ENCODE results near the gene CDC42BPG.

The CDC42BPG gene

DNA sequence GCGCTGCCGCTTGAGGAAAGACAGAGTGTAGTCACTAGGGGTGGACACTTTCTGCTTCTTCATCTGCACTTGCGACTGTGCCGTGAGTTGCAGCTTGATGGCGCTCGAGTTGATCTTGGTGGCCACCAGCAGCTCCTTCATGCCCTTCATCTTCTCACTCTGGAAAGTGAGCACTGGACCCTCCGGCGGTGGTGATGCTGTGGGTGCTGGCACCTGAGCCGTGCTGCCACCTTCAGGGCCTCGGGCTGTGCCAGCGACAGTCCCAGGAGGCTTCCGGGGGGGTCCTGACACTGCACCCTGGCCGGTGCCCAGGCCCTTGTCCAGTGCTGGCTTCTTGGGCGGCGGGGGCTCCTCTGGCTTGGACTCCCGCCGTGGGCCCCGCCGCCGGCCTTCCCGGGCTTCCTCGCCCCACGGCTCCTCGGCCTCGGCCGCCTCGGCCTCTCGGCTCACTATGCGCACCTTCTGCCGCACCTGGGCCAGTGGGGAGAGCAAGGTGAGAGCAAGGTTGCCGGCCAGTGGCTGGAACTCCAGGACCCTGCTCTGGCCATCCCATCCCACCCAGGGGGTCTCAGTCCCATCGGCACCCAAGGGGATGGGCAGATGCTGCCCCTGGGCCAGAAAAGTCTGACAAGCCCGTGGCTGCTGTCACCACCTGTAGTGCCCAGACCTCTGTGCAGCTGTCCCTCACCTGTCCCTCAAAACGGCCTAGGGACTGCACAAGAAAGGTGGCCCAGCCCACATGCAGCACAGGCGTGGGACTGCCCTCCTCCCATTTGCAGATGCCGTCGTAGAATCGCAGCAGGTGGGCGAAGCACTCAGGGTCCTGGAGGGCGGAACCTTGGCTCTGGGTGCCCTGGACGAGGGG is 39.9 kb downstream of the CDC42BPG start:
- no peak for DNase-seq (ENCODE audit: low spot score)

DNA sequence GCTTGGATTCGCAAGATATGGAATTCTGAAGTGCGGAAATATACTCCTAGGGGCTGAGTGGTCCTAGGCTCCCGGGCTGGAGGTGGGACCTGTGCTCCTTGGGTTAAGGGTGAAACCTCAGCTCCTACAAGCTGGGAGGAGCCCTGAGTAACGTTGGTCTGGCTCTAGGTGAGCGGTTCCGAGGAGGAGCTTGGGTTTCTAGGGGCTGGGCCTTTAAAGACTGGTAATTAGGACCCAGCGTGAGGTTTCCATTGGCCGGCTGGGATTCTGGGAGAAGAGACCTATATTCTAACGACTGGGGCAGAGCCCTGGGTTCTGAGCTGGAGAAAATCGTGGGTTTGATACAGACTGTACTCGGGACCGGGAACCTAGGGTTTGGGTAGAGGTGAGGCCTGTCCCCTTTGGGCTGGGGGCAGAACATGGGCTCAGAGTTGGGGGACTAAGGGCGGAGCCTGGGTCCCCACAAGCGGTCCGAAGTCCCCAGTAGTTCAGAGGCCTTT is 40.6 kb downstream of the CDC42BPG start:
- DNase-seq (ENCODE audit: low spot score): no peak

DNA sequence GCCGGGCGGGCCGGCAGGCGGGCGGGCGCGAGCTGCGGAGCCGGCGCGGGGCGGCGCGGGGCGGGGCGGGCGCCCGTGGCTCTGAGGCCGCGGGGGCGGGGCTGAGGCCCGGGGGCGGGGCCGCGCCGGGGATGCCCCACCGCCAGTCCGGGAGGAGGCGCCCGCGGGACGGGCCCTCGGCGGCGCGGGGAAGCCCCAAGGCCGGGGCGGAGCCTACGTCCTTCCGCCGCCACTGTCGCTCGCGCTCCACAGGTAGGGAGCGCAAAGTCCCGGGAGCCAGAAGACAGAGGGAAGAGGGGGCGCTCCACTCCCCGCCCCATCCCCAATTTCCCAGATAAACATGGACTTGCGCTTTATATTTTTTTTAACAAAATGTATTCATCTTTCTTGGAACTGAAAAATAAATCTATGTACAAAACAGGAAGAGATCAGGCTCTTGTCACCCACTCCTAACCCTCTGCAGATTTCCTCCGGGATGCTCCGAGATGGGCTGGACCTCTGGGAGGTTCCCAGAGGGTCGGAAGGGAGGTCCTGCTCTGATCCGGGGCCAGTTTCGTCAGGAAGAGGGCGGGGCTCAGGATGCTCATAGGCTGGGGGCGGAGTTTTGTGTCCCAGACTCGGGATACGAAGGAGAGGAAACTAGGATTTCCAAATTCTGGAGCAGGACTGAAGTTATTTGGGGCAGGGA is 41.2 kb downstream of the CDC42BPG start, which contains the start of gene MAP4K2:
TSS of gene MAP4K2 (minus strand) at position 57 of the 688 bp plus-strand sequence. CDS start 65 bp downstream, outside the sequence.
- DNase-seq (ENCODE audit: low spot score): peak; percentile 98

DNA sequence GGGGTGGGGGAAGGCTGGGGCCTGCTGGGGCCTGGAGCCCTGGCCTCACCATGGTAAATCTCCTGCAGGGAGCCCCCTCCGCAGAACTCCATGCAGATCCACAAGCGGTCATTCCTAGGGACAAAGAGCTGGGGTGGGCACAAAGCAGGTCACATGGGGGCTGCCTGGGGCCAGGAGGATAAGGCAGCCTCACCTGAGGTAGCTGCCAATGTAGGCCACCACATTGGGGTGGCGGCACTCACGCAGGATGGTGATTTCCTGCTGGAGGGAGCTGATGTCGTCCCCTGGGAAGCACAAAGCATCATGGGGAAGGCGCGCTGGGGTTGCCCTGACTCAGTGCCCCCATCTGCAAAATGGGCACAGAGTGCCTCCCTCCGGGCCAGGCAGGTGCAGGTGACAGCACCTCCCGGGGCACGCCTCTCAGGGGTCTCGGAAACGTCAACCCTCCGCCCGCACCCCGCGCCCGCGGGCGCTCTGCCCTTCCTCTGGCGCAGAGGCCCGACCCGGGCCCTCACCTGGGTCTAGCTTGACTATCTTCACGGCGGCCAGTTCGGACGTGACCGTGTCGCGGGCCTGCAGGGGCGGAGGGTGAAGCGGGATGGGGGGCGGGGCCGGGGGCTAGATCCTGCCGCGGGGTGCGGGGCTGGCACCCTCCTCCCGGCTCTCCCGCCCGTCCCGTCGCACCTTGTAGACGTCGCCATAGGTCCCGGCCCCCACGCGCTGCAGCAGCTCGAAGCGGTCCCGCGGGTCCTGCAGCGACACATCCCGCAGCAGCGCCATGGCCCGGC is 41.9 kb downstream of the CDC42BPG start:
- DNase-seq (ENCODE audit: low spot score): no peak

DNA sequence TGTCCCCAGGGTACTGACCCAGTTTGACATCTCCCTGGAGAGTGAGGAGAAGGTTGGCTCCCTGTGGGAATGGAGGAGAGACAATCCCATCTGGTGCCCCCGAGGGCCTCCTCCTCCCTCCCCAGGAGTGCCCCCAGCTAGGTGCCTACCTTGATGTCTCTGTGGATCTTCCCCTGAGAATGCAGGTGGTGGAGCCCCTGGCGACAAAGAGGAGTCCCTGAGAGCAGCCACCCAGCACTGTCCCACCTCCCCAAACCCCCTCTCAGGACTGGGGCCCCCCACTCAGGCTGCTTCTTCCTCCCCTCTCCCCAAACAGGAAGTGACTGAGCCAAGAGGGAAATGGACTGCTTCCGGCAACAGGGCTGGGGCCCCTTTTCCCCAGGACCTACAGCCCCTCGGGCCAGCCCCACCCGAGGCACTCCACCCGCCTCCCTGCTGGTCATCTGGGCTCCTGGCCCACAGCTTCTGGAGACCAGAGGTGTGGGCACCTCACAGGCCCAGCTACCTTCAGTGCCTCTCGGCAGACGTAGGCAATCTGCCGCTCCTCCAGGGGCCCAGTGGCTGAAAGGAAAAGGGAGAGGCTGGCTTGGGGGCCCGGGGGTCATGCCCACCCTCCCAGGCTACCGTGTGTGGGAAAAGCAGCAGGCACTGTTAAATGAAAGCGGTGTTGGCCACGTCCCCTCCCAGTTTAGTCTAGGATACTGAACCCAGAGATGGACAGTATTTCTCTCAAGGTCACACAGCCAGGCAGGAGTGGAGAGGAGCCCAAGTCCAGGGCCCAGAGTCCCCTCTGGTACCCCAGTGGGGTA is 42.7 kb downstream of the CDC42BPG start:
- DNase-seq (ENCODE audit: low spot score): no peak

DNA sequence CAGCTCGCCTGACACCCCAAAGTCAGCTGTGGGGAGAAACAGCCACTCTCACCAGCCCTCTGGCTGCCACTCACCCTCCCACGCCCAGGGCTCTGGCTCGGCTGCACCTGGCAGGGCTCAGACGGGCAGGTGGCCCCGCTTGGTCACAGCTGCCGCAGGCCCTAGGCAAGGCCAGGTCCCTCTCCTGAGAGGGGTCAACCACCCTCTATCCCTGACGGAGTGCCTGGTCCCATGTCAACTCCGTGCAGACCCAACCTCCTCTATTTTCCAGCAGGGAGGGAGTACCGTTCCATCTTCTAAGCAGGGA is 43.3 kb downstream of the CDC42BPG start:
- no peak for DNase-seq (ENCODE audit: low spot score)

DNA sequence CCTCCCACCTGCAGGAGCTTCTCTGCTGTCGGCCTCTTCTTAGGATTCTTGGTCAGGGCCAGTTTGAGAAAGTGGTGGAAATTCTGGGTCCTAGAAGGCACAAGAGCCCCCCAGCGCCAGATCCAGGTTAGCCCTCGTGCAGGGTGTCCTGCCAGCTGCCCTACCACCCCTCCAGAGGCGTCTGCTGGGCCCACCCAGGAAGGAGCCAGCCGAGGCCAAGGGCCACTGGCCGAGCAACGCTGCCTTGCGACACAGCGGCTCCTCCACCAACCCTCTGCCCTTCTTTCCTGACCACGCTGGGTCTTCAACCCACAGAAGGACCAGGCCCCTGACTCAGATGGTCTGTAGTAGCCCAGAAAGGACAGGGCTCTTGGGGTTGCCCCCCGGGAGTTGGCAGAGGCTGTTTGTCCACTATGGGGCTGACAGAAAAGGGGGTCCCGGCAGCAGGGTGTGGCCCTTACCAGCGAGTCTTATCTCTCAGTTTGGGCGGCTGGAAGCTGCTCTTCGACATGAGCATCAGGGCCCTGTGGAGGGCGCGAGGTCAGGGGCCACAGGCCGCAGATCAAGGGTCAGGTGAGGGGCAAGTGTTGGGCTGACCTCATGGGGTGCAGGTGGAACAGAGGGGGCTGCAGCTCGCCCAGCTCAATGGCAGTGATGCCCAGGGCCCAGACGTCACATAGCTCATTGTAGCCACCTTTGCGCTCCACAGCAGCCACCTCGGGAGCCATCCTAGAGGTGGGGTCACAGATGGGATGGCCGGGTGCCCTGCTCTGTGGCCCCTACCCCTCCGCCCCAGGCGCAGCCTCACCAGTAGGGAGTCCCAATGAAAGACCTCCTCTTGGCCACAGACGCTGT is 43.9 kb downstream of the CDC42BPG start:
- DNase-seq (ENCODE audit: low spot score): no peak

DNA sequence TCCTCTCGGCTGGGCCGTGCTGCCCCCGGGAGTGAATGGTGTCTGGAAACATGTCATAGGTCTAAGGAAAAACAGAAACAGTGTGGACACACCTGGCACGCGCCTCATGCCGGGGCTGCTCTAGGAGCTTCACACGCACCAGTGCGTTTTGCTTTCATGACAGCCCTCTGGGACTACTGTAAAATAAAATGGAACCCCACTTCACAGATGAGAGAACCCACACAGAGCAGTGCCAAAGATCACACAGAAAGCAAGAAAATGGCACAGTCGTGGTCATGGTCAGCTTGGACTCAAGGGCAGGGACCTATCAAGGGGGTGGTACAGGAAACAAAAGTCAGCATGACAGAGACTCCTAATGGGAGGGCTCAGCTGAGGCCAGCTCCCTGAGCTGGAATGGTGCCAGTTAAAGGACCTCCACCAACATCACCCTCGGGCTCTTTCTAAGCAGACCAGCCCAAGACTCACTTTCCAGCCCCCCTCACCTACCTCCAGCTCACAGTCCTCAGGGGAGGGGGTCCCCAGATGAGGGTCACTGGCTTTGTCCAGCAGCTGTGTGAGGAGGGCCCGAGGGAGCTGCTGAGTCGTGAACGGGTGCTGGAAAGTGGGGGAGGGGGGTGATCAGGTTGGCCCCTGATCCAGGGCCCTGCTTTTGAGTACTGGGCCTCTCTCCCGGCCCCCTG is 44.7 kb downstream of the CDC42BPG start:
- no peak for DNase-seq (ENCODE audit: low spot score)

DNA sequence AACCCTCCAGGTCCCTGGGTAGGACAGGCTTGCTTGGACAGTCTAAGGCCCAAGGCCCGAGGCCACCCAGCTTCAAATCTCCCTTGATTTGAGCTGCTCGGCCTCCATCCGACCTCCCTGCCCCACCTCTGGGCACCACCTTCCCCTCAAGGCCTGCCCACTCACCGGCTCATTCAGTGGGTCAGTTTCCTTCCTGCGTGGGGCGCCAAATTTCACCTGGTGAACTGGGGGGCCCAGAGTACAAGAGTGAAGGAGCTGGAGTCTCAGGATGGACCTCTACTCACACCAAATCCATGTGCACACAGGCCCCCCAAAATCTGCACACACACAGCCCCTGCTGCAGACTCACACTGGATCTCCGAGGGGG is 45.2 kb downstream of the CDC42BPG start:
- DNase-seq (ENCODE audit: low spot score): no peak

DNA sequence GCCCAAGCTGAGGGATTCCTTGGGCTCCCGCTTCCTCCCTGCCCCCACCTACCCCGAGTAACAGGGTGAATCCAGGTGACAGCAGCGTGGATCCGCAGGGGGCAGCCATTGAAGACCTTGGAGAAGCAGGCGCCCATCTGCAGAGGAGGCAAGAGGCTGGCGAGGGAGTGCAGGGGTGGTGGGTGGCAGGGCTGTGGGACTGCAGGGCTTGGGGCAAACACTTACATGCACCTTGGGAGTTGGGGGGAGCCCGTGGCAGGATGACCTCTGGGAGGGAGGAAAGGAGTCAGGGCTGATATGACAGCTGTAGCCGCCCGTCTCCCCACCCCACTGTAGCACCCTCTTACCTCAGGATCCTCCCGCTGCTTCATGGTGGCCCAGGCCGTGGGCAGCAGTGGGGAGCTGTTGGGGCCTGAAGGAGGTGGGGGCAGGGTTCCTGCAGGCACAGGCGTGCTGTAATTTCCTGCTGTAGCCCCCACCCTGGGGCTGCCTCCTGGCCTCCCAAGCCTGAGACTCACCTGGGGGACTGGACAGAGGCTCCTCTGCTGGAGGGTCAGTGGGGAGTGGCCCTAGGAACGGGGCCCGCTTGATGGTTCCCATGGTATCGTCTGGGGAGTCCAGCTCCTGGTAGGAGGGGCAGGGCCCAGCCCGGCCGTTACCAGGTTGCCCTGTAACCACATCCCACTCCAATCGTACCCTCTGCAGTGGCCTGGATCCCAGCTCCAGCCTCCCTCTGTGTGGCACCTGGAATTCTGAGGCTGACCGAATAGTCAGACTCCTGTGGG is 47.5 kb downstream of the CDC42BPG start:
- DNase-seq (ENCODE audit: low spot score): no peak

DNA sequence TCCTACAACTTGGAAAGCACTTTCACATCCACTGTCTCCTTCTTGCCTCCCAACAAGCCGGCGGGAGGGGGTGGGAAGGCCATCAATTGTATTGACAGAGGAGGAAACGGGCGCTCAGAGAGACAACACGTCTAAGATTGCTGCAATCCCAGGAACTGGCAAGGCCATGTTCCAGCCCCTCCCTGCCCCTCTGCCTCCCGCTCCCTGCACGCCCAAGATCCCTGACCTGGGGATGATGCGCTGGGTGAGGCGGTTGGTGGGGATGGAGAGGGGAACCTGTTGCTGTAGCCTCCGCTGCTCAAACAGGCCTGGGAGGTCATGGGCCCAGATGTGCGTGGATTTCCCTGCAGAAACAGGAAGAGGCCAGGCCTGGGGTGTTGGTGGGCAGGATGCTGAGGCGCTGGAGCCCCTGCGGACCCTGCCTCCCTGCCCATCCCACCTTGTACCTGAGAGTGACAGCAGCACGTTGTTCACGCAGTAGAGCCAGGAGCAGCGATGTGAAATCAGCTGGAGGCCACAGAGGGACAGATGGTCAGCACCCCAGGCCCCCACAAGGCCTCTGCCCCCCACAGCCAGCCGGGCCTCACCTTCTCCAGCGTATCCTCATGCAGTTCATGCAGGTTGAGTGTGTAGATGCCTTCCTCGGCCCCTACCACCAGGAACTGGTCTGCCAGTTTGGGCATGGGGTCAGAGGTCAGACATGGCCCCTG is 48.3 kb downstream of the CDC42BPG start:
- DNase-seq (ENCODE audit: low spot score): no peak

DNA sequence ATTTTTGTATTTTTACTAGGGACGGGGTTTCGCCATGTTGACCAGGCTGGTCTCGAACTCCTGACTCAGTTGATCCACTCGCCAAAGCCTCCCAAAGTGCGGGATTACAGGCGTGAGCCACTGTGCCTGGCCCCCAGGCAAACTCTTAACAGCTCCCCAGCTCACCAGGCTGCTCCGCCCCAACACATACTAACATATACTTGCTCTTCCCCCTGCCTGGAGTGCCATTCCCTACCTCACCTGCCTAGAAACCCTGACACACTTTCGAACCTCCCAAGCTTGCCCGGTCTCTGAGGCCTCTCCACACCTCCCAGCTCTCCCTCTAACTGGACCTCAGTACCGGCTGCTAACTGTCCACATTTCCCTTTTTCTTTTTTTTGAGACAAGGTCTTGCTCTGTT is 49.9 kb downstream of the CDC42BPG start:
- no peak for DNase-seq (ENCODE audit: low spot score)

DNA sequence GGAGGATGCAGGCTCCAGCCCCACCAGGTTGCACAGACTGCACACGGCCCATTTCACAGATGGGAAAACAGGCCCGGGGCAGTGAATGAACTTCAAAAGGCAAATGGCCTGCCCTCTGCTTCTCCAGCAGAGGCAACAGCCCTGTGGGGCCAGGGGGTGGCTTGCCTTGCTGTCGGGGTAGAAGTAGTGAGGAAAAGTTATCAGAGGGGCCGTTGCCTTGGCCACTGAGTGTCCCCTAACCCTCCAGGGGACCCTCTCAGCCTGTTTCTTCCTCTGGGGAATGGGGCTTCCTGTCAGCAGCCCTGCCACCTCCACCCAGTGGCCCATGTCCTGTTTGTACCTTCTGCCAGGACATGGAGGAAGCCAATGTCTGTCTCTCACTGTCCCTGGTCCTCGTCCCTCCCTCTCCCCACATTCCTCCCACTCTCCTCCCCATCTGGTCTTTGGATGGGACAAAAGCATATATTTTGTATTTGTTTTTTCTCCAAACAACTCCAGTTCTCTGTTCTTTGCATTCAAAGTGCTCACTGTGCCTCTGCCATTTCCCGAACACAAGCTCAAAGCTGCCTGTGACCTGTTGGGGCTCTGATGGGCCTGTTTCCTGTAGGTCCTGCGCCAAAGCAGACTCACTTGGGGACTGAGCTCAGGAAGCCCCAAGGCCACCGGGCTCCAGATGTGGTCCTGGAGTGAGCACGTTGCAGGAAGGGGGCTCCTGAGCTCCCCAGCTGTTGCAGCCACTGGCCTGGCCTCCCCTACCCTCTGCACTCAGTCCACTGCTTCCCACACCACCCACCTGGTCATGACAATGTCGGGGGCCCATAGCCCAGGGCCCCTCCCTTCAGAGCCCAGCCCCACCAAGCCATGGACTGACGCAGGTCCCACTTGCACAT is 50.9 kb downstream of the CDC42BPG start:
- no peak for DNase-seq (ENCODE audit: low spot score)

DNA sequence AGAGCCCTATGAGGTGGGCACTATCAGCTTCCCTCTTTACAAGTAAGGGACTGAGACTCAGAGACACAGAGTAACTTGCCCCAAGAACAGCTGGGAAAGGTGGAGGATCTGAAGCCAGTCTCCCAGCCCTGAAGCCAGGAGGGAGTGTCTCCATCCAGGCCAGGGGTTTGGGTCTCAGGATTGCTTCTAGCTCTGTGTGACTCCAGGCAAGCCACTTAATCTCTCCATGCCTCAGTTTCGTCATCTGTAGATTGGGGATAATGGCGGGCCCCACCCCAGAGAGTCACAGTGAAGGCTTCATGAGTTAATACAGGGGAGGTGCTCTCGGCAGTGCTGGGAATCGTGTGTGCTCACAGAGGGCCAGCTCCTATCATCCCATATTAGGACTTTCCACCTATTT is 52.0 kb downstream of the CDC42BPG start:
- no peak for DNase-seq (ENCODE audit: low spot score)

DNA sequence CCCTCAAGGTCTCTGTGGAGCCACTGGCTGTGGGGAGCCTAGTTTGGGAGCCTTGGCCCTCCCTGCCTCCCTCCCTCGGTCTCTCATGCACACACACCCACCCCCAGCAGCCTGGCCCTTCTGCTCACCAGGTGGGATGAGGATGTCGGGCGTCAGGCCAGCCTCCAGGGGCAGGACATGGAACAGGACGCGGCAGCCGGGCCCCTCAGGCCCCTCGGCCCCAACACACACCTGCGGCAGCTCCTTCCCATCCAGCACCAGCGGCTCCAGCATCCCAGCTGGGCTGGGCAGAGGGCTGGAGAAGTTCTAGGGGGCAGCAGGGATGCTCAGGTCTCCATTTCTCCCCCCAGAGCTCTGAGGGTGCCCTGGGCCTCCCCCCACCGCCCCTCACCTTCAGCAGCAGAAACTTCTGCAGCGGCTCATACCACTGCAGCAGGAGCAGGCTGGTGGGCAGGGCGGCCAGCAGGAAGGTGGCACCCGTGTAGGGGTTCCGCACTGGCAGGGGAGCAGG is 52.6 kb downstream of the CDC42BPG start:
- no peak for DNase-seq (ENCODE audit: low spot score)

DNA sequence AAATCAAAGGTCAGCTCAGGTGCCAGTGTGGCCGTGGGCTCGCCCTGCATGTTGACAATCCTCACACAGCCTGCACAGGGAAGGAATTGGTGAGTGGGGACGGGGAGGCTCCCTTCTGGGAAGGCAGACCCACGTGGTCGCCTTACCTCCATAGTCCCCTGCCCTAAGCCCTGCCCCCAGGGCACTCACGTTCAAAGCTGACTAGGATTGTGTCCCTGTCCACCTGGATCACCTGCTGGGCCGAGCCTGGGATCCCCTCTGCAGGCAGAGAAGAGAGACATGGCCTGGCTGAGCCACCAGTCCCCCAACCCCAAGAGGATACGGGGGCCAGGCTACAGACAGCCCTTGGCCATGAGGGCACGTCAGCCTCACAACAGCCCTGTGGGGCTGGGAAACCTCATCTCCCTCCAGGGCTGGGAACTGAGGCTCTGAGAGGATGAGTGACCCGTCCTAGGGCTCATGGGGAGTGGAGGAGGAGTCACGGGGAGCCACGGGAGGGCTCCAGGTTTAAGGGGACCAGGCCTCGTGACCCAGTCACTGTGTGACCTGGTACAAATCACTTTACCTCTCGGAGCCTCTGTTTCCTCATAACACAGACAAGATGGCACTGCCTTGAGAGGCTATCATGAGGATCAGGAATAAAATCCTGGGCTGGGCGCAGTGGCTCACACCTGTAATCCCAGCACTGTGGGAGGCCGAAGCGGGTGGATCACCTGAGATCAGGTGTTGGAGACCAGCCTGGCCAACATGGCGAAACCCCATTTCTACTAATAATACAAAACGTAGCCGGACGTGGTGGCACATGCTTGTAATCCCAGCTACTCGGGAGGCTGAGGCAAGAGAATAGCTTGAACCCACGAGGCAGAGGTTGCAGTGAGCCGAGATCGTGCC is 54.0 kb downstream of the CDC42BPG start:
- no peak for DNase-seq (ENCODE audit: low spot score)
